ENCODE data around the gene HAPLN3. TPM values are rescaled to one million over a fixed set of nuclear protein-coding genes. Genes with fewer than 3 reads are reported as not detected.

Gene HAPLN3
- total and polyA plus RNA-seq, 2 of the 4 experiments (the other 2 are of a cell fraction) = 5.9 to 28.6 TPM

DNA sequence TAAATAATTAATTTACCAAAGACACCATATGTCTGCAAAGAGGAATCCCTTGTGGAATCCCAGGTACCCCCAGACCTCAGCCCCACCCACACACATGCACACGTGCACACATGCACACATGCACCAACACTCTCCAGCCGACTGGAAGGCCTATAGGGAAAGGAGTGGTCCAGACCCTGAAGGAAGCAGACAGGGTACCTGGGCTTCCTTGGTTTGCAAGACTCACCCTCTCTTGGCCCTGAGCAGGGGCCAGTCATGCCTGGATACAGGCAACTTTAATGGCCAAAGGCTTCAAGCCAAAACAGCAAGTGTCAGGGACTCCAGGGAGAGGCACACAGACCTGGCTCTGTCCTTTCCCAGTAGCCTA, 8.9 kb upstream of the HAPLN3 start:
- H2AK9ac ChIP-seq (replicated peaks; ENCODE audit: low read depth, low read length, poor library complexity) = peak overlapping the region; percentile 7
- H2BK15ac ChIP-seq (ENCODE audit: low read depth, low read length) = no peak overlapping the region
- POLR2A ChIA-PET (ENCODE audit: unreplicated experiment) = no interaction called here
- CTCF ChIA-PET = interaction anchor here (0.6 to 2.4 kb wide), 18 partner anchors 9 to 273 kb away, joined by 3 to 37 read pairs (median 6); partner anchors contain the start of gene MFGE8
- H3K23ac ChIP-seq (ENCODE audit: low read depth, low read length) = no peak overlapping the region
- TF ChIP-seq CEBPB (IDR thresholded peaks at IDR 0.05; ENCODE audit: low read depth, low read length) (no peak), RAD21 (IDR thresholded peaks at IDR 0.05; ENCODE audit: low read length) (no peak), NFE2L2 (IDR thresholded peaks at IDR 0.05; ENCODE audit: low read depth, low read length) (no peak), FOS (IDR thresholded peaks at IDR 0.05; ENCODE audit: low read depth, low read length) (no peak), MAFK (IDR thresholded peaks at IDR 0.05; ENCODE audit: low read depth, low read length) (no peak), RCOR1 (IDR thresholded peaks at IDR 0.05; ENCODE audit: insufficient replicate concordance, low read length) (no peak), MXI1 (IDR thresholded peaks at IDR 0.05; ENCODE audit: borderline replicate concordance, low read depth, low read length) (no peak), BHLHE40 (IDR thresholded peaks at IDR 0.05; ENCODE audit: low read depth, low read length) (no peak), MAZ (IDR thresholded peaks at IDR 0.05; ENCODE audit: borderline replicate concordance, low read depth, low read length) (no peak), POLR2A (IDR thresholded peaks at IDR 0.05; ENCODE audit: low read depth, low read length) (no peak), CHD1 (IDR thresholded peaks at IDR 0.05; ENCODE audit: low read depth, low read length) (no peak), RFX5 (IDR thresholded peaks at IDR 0.05; ENCODE audit: low read depth, low read length) (no peak), SMC3 (IDR thresholded peaks at IDR 0.05; ENCODE audit: low read depth, low read length) (no peak)
- TF ChIP-seq, protein P1, sequence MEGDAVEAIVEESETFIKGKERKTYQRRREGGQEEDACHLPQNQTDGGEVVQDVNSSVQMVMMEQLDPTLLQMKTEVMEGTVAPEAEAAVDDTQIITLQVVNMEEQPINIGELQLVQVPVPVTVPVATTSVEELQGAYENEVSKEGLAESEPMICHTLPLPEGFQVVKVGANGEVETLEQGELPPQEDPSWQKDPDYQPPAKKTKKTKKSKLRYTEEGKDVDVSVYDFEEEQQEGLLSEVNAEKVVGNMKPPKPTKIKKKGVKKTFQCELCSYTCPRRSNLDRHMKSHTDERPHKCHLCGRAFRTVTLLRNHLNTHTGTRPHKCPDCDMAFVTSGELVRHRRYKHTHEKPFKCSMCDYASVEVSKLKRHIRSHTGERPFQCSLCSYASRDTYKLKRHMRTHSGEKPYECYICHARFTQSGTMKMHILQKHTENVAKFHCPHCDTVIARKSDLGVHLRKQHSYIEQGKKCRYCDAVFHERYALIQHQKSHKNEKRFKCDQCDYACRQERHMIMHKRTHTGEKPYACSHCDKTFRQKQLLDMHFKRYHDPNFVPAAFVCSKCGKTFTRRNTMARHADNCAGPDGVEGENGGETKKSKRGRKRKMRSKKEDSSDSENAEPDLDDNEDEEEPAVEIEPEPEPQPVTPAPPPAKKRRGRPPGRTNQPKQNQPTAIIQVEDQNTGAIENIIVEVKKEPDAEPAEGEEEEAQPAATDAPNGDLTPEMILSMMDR (conservative IDR thresholded peaks at IDR 0.05; ENCODE audit: low read depth, low read length) = no peak
- TF ChIP-seq, protein P2, sequence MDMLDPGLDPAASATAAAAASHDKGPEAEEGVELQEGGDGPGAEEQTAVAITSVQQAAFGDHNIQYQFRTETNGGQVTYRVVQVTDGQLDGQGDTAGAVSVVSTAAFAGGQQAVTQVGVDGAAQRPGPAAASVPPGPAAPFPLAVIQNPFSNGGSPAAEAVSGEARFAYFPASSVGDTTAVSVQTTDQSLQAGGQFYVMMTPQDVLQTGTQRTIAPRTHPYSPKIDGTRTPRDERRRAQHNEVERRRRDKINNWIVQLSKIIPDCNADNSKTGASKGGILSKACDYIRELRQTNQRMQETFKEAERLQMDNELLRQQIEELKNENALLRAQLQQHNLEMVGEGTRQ (IDR thresholded peaks at IDR 0.05; ENCODE audit: low read depth, low read length) = no peak
- TF ChIP-seq, protein P3, sequence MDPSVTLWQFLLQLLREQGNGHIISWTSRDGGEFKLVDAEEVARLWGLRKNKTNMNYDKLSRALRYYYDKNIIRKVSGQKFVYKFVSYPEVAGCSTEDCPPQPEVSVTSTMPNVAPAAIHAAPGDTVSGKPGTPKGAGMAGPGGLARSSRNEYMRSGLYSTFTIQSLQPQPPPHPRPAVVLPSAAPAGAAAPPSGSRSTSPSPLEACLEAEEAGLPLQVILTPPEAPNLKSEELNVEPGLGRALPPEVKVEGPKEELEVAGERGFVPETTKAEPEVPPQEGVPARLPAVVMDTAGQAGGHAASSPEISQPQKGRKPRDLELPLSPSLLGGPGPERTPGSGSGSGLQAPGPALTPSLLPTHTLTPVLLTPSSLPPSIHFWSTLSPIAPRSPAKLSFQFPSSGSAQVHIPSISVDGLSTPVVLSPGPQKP (IDR thresholded peaks at IDR 0.05; ENCODE audit: borderline replicate concordance, low read depth, low read length) = no peak
- WGBS, 2 experiments (ENCODE audit: extremely low coverage in 2 of 2, insufficient read length in 1 of 2) = no CpG with 5 or more reads among the region's 2 CpGs
- ATAC-seq (ENCODE audit: low read depth) = no peak
- no peak overlapping the region for H3K4ac ChIP-seq (ENCODE audit: low read depth, low read length)
- H3K27me3 ChIP-seq (ENCODE audit: control insufficient read depth, insufficient read depth, low read length) = no peaks in the 10 kb centered on the region
- no peak overlapping the region for H4K5ac ChIP-seq (ENCODE audit: low read depth, low read length)
- no peak overlapping the region for H2BK5ac ChIP-seq (ENCODE audit: low read depth, low read length, poor library complexity, severe bottlenecking)
- H2BK20ac ChIP-seq (ENCODE audit: low read depth, low read length) = no peak overlapping the region
- no peaks in the 10 kb centered on the region for H3K9me3 ChIP-seq (ENCODE audit: control insufficient read depth, insufficient read depth, low read length)
- no peak overlapping the region for H3K18ac ChIP-seq (ENCODE audit: low read depth, low read length)
- in situ Hi-C loops (cut with MboI; ENCODE audit: low sequenced_read_pairs) = loop anchor here (5.0 kb wide), 1 partner anchor 273 kb away; no protein-coding TSS in a partner anchor
- H2BK120ac ChIP-seq (ENCODE audit: low read depth, low read length) = no peak overlapping the region
- H3K27ac ChIP-seq (ENCODE audit: insufficient read depth, low read length) = no peak overlapping the region
- BruUV-seq (replicated peaks) = no TSS peak
- no peak overlapping the region for H4K8ac ChIP-seq (ENCODE audit: low read depth in 2 of 2, low read length in 2 of 2)
- H4K20me1 ChIP-seq (ENCODE audit: insufficient read depth, low read length) = peaks cover 82% of the 10 kb centered on the region
- peaks cover 24% of the 10 kb centered on the region for H3K9me1 ChIP-seq (ENCODE audit: insufficient read depth, low read length)
- H4K91ac ChIP-seq (ENCODE audit: insufficient read depth, low read depth, low read length) = no peak overlapping the region
- DNase-seq = no peak
- no peak overlapping the region for H3K4me2 ChIP-seq (ENCODE audit: low read depth, low read length)
- H3K4me3 ChIP-seq (ENCODE audit: insufficient read depth, low read depth, low read length) = no peak overlapping the region
- intact Hi-C loops (cut with micrococcal nuclease) = loop anchor here (1.0 to 10.0 kb wide), 5 partner anchors 100 to 401 kb away; no protein-coding TSS in a partner anchor
- peaks cover 13% of the 10 kb centered on the region for H3K4me1 ChIP-seq (ENCODE audit: control insufficient read depth, insufficient read depth, low read length)
- H2AK5ac ChIP-seq (ENCODE audit: low read depth, low read length) = no peak overlapping the region
- no peak overlapping the region for H2AFZ ChIP-seq (replicated peaks; ENCODE audit: low read length, poor library complexity)
- dilution Hi-C loops (cut with HindIII; ENCODE audit: low sequenced_read_pairs, unreplicated experiment) = loop anchor here (25.0 kb wide), 1 partner anchor 108 kb away; no protein-coding TSS in a partner anchor
- no peak overlapping the region for H3K14ac ChIP-seq (replicated peaks; ENCODE audit: low read depth, low read length)
- peaks cover 35 to 93% of the 10 kb centered on the region in 2 experiments; a peak in 3 of 4 replicates for H3K79me1 ChIP-seq (ENCODE audit: low read depth in 1 of 2, low read length in 2 of 2)
- no peak overlapping the region for H3K56ac ChIP-seq (ENCODE audit: extremely low read depth, insufficient read depth, low read length)
- H3K9ac ChIP-seq (ENCODE audit: low read depth, low read length) = no peak overlapping the region
- peaks cover 76% of the 10 kb centered on the region for H3K36me3 ChIP-seq (ENCODE audit: control insufficient read depth, insufficient read depth, low read length)

Data from IMR-90 (cell line).